Epithelial cell of esophagus (primary cell): ENCODE measurements around the gene NFKB1.

Experiments used
- DNase-seq: peaks from one replicate; pipeline ENCODE4 v3.0.0; 2010; ENCODE audit warnings: low read depth
- H3K4me3 ChIP-seq: 2 replicates; pipeline ENCODE4 v1.5.1; 2011; ENCODE audit warnings: mild to moderate bottlenecking, low read length, control low read depth
- CTCF ChIP-seq: IDR thresholded peaks from 2 replicates; pipeline ENCODE4 v1.5.1; 2011; ENCODE audit warnings: low read depth, mild to moderate bottlenecking, low read length, control low read depth, inconsistent platforms; ENCODE audit not compliant: insufficient read depth; ENCODE audit errors: missing control alignments

NFKB1 gene

GRCh38 chr4:102647117-102647516, 146.0 kb downstream of the NFKB1 start:
- no peak for DNase-seq
- no peak for TF ChIP-seq CTCF
- no peak overlapping the region for H3K4me3 ChIP-seq

- no peak for TF ChIP-seq CTCF
Measured at GRCh38 chr4:102657206-102657605, 156.0 kb downstream of the NFKB1 start.

GRCh38 chr4:102663073-102663472, 161.9 kb downstream of the NFKB1 start:
- TF ChIP-seq CTCF = no peak
- peak; percentile 62 for DNase-seq
- no peak overlapping the region for H3K4me3 ChIP-seq

More at GRCh38 chr4:102657206-102657605, 156.0 kb downstream of the NFKB1 start:
- H3K4me3 ChIP-seq = no peak overlapping the region
- no peak for DNase-seq

GRCh38 chr4:102665527-102665926, 164.4 kb downstream of the NFKB1 start:
- TF ChIP-seq CTCF = no peak
- H3K4me3 ChIP-seq = no peak overlapping the region
- peak; percentile 92 for DNase-seq
